Kidney epithelial cell (primary cell): ENCODE results near the gene KATNA1. TPM values are rescaled to one million over a fixed set of nuclear protein-coding genes. Genes with fewer than 3 reads are reported as not detected.

ENCODE experiments used
- DNase-seq: peaks from one replicate; pipeline ENCODE4 v3.0.0-alpha.2; 2010; ENCODE audit warnings: low read depth
- H3K27me3 ChIP-seq: 2 replicates; pipeline ENCODE4 v1.6.0; 2011; ENCODE audit warnings: low read length; ENCODE audit not compliant: control insufficient read depth, insufficient read depth
- H3K36me3 ChIP-seq: 2 replicates; pipeline ENCODE4 v1.5.1; 2011; ENCODE audit warnings: low read length; ENCODE audit not compliant: control insufficient read depth, insufficient read depth
- H3K4me3 ChIP-seq: 2 replicates; pipeline ENCODE4 v1.5.1; 2011; ENCODE audit warnings: low read depth, mild to moderate bottlenecking, control low read depth, low read length
- CTCF ChIP-seq: IDR thresholded peaks from 2 replicates; pipeline ENCODE4 v1.5.1; 2011; ENCODE audit warnings: mild to moderate bottlenecking, moderate library complexity, low read length, control low read depth, inconsistent platforms; ENCODE audit not compliant: insufficient read depth, poor library complexity, severe bottlenecking
- total RNA-seq: library from RNA; depleted of rRNA; stranded (reverse); fragments of >200 nt; gene quantifications from 2 replicates; pipeline ENCODE4 v1.2.3, GENCODE V29; 2015

KATNA1 gene
- total RNA-seq, 1 donor from 2014 or later, result 16.7 TPM

DNA sequence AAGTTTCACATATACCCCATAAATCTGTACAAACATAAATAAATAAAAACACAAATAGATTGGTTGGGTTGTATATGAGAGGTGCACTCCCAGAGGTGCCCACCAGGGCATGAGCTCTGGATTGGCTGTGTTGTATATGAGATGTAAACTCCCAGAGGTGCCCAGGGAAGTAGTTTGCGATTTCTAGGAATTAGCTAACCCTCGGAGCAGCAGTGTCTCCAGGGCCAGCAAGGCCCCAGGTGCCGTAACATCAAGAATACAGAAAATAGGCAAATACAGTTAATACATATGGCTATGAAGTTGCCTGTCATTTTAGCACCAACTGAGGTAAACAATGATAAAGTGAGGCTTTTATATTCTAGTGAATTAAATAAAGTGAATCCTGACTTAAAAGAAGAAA lies 87.8 kb downstream of the KATNA1 start:
- Histone ChIP-seq H3K27me3 (no peaks in the 10 kb centered on the region), H3K4me3 (no peak overlapping the region), H3K36me3 (no peaks in the 10 kb centered on the region)
- TF ChIP-seq CTCF, result peak; percentile 56
- DNase-seq, result no peak

- H3K27me3 ChIP-seq, result no peaks in the 10 kb centered on the region
- TF ChIP-seq CTCF, result no peak
Measured at GRCh38 chr6:149559389-149559788, 89.1 kb downstream of the KATNA1 start.

GRCh38 chr6:149558029-149558428 lies 90.5 kb downstream of the KATNA1 start:
- TF ChIP-seq CTCF, result no peak
- Histone ChIP-seq H3K36me3 (no peaks in the 10 kb centered on the region), H3K4me3 (no peak overlapping the region), H3K27me3 (no peaks in the 10 kb centered on the region)
- no peak for DNase-seq

More at GRCh38 chr6:149559389-149559788, 89.1 kb downstream of the KATNA1 start:
- no peak overlapping the region for H3K4me3 ChIP-seq
- no peak for DNase-seq
- H3K36me3 ChIP-seq, result no peaks in the 10 kb centered on the region

DNA sequence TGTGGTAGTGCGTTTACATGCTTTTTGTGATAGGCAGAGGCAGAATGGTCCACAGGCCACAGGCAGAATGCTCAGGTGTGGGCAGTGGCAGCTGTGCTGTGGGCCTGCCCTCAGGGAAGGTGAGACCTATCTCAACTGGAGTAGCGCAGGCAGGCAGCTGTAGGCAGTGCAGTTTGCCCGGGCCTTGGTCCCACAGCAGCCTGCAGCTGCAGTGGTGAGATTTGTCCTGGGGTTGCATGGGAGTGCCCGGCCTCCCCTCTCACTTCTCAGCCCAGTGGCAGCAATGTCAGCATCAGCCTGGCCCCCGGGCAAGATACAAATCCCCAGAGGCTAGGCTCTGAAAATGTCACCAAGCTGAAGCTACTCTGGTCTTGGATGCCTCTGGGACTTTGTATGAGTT lies 96.6 kb downstream of the KATNA1 start:
- H3K36me3 ChIP-seq, result no peaks in the 10 kb centered on the region
- H3K27me3 ChIP-seq, result no peaks in the 10 kb centered on the region
- DNase-seq, result no peak
- TF ChIP-seq CTCF, result no peak
- H3K4me3 ChIP-seq, result no peak overlapping the region

GRCh38 chr6:149545754-149546471 lies 102.6 kb downstream of the KATNA1 start, which contains the start of gene PPIL4:
TSS of gene PPIL4 (minus strand) at chr6:149546043. CDS start at chr6:149546005, 38 bp downstream.
- Histone ChIP-seq H3K4me3 (peak within 1 kb of the TSS; percentile 93), H3K27me3 (no peaks in the 10 kb centered on the region), H3K36me3 (no peaks in the 10 kb centered on the region)
- peak; percentile 74 for DNase-seq
- peak; percentile 92 for TF ChIP-seq CTCF
